GM21717 (cell line): ENCODE data around the gene APPBP2.
"Not testable (repeated sequence)": the region's sequence is repeated elsewhere in the genome, so short reads cannot be mapped to it uniquely, and the experiment has no call there.

ENCODE experiments used
- ATAC-seq: cut with Tn5 transposase; IDR thresholded peaks from one replicate; pipeline ENCODE4 v1.9.1; 2021; ENCODE audit warnings: mild to moderate bottlenecking, moderate library complexity; ENCODE audit not compliant: unreplicated experiment

The APPBP2 gene

GRCh38 chr17:60501589-60501988, 24.5 kb downstream of the APPBP2 start:
- ATAC-seq, result no peak

- no peak for ATAC-seq
Measured at GRCh38 chr17:60496041-60496440, 30.0 kb downstream of the APPBP2 start.

GRCh38 chr17:60495260-60495659, 30.8 kb downstream of the APPBP2 start:
- no peak for ATAC-seq

GRCh38 chr17:60493847-60494321, 32.2 kb downstream of the APPBP2 start:
- ATAC-seq, result no peak

GRCh38 chr17:60491771-60492170, 34.3 kb downstream of the APPBP2 start:
- no peak for ATAC-seq

GRCh38 chr17:60490594-60490993, 35.4 kb downstream of the APPBP2 start:
- ATAC-seq, result not testable (repeated sequence)

- no peak for ATAC-seq
Measured at GRCh38 chr17:60481604-60482003, 44.4 kb downstream of the APPBP2 start.

GRCh38 chr17:60473788-60474187, 52.3 kb downstream of the APPBP2 start:
- no peak for ATAC-seq

- no peak for ATAC-seq
Measured at GRCh38 chr17:60472449-60472848, 53.6 kb downstream of the APPBP2 start.

- ATAC-seq, result no peak
Measured at GRCh38 chr17:60471451-60471850, 54.6 kb downstream of the APPBP2 start.

- ATAC-seq, result no peak
Measured at GRCh38 chr17:60468371-60468770, 57.7 kb downstream of the APPBP2 start.

GRCh38 chr17:60464343-60464742, 61.7 kb downstream of the APPBP2 start:
- ATAC-seq, result no peak

- ATAC-seq, result no peak
Measured at GRCh38 chr17:60463157-60463835, 62.7 kb downstream of the APPBP2 start.

GRCh38 chr17:60461584-60461983, 64.5 kb downstream of the APPBP2 start:
- ATAC-seq, result no peak

- no peak for ATAC-seq
Measured at GRCh38 chr17:60457148-60457547, 68.9 kb downstream of the APPBP2 start.

GRCh38 chr17:60455378-60455777, 70.7 kb downstream of the APPBP2 start:
- ATAC-seq, result no peak

GRCh38 chr17:60451965-60452364, 74.1 kb downstream of the APPBP2 start:
- ATAC-seq, result no peak

- no peak for ATAC-seq
Measured at GRCh38 chr17:60451071-60451470, 75.0 kb downstream of the APPBP2 start.

GRCh38 chr17:60447375-60447774, 78.7 kb downstream of the APPBP2 start:
- no peak for ATAC-seq

- ATAC-seq, result no peak
Measured at GRCh38 chr17:60445144-60445543, 80.9 kb downstream of the APPBP2 start.

- ATAC-seq, result no peak
Measured at GRCh38 chr17:60443713-60444112, 82.3 kb downstream of the APPBP2 start.

GRCh38 chr17:60442271-60443173, 83.5 kb downstream of the APPBP2 start:
- no peak for ATAC-seq
